HG03432 (cell line): ENCODE results near the gene TRPV3.
"Not testable (repeated sequence)": the region's sequence is repeated elsewhere in the genome, so short reads cannot be mapped to it uniquely, and the experiment has no call there.

Experiments used
- ATAC-seq: cut with Tn5 transposase; IDR thresholded peaks from one replicate; pipeline ENCODE4 v1.9.1; 2021; ENCODE audit warnings: mild to moderate bottlenecking, moderate library complexity; ENCODE audit not compliant: unreplicated experiment

TRPV3 gene

GRCh38 chr17:3557768-3558583 is at the start of gene TRPV3:
TSS of gene TRPV3 (minus strand) at chr17:3557812. CDS start at chr17:3554850, 2,962 bp downstream.
- peak; percentile 55 for ATAC-seq

- ATAC-seq, result no peak
These were observed 46.3 kb upstream of the TRPV3 start for GRCh38 chr17:3603870-3604259.

GRCh38 chr17:3603119-3603869 is 45.7 kb upstream of the TRPV3 start:
- ATAC-seq, result no peak

- no peak for ATAC-seq
These were observed 44.9 kb upstream of the TRPV3 start for GRCh38 chr17:3602499-3602898.

GRCh38 chr17:3600529-3601205 is 43.1 kb upstream of the TRPV3 start:
- ATAC-seq, result no peak

- ATAC-seq, result no peak
These were observed 40.5 kb upstream of the TRPV3 start for GRCh38 chr17:3598078-3598477.

- no peak for ATAC-seq
These were observed 39.3 kb upstream of the TRPV3 start for GRCh38 chr17:3596804-3597464.

- no peak for ATAC-seq
These were observed 37.4 kb upstream of the TRPV3 start for GRCh38 chr17:3594976-3595375.

GRCh38 chr17:3594051-3594800 is 36.6 kb upstream of the TRPV3 start:
- no peak for ATAC-seq

GRCh38 chr17:3593384-3593783 is 35.8 kb upstream of the TRPV3 start:
- no peak for ATAC-seq

- no peak for ATAC-seq
These were observed 34.7 kb upstream of the TRPV3 start for GRCh38 chr17:3592216-3592860.

- ATAC-seq, result no peak
These were observed 33.2 kb upstream of the TRPV3 start for GRCh38 chr17:3590768-3591167.

GRCh38 chr17:3590231-3590630 is 32.6 kb upstream of the TRPV3 start:
- ATAC-seq, result no peak

- ATAC-seq, result no peak
These were observed 32.2 kb upstream of the TRPV3 start for GRCh38 chr17:3589784-3590183.

- ATAC-seq, result no peak
These were observed 28.2 kb upstream of the TRPV3 start for GRCh38 chr17:3585826-3586225.

GRCh38 chr17:3583456-3583855 is 25.8 kb upstream of the TRPV3 start:
- ATAC-seq, result no peak

GRCh38 chr17:3582915-3583314 is 25.3 kb upstream of the TRPV3 start:
- no peak for ATAC-seq

- ATAC-seq, result not testable (repeated sequence)
These were observed 21.1 kb upstream of the TRPV3 start for GRCh38 chr17:3578667-3579066.

- no peak for ATAC-seq
These were observed 19.4 kb upstream of the TRPV3 start for GRCh38 chr17:3576970-3577369.

GRCh38 chr17:3575511-3575910 is 17.9 kb upstream of the TRPV3 start:
- ATAC-seq, result no peak
